ENCODE measurements around the gene KIF4B.
"Not testable (repeated sequence)": the region's sequence is repeated elsewhere in the genome, so short reads cannot be mapped to it uniquely, and the experiment has no call there.

Gene KIF4B

DNA sequence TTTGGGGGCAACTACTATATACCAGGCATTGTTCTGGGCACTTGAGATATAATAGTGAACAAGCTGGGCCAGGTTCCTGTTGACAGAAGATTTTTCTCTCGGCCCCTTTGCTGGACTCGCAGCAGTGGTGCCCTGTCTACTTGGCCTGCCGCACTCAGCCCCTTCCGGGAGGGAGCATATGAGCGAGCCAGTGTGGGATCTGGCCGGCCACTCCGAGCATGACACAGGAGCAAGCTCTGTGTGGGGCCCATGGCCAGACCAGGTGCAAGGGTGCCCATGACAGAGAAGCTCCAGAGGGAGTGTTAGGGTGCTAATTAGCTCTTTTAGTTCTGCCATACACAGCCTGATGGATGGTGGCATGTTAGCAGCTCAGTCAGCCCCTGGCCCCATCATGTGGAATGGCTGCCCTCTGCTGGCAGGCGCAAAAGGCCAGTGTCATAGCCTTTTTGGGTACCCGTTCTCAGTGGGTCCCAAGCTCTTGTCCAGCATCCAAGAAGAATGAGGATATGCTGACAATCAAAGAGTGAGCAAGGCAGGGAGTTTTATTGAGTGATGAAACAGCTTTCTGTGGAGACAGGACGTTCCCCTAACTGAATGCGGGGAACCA, 9.3 kb upstream of the KIF4B start:
- no peak for DNase-seq
- Histone ChIP-seq H3K4me1 (ENCODE audit: control insufficient read depth, insufficient read depth, low read length, poor library complexity, severe bottlenecking) (no peaks in the 10 kb centered on the region), H3K27ac (ENCODE audit: insufficient read depth, low read length, poor library complexity, severe bottlenecking) (no peak overlapping the region), H3K27me3 (replicated peaks; ENCODE audit: control insufficient read depth, insufficient read depth, low read length, poor library complexity, severe bottlenecking) (no peaks in the 10 kb centered on the region), H3K4me3 (ENCODE audit: insufficient read depth, low read depth, low read length, poor library complexity, severe bottlenecking) (no peak overlapping the region), H3K36me3 (ENCODE audit: control insufficient read depth, insufficient read depth, low read length) (no peaks in the 10 kb centered on the region), H3K9me3 (ENCODE audit: control insufficient read depth, low read length) (no peaks in the 10 kb centered on the region)

DNA sequence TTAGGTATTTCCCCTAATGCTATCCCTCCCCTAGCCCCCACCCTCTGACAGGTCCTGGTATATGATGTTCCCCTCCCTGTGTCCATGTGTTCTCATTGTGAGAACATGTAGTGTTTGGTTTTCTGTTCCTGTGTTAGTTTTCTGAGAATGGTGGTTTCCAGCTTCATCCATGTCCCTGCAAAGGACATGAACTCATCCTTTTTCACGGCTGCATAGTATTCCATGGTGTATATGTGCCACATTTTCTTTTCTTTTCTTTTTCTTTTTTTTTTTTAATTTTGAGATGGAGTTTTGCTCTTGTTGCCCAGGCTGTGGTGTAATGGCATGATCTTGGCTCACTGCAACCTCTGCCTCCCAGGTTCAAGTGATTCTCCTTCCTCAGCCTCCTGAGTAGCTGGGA, 7.3 kb upstream of the KIF4B start:
- not testable (repeated sequence) for H3K27me3 ChIP-seq (replicated peaks; ENCODE audit: control insufficient read depth, insufficient read depth, low read length, poor library complexity, severe bottlenecking); H3K9me3 ChIP-seq (ENCODE audit: control insufficient read depth, low read length); H3K27ac ChIP-seq (ENCODE audit: insufficient read depth, low read length, poor library complexity, severe bottlenecking); DNase-seq; H3K4me3 ChIP-seq (ENCODE audit: insufficient read depth, low read depth, low read length, poor library complexity, severe bottlenecking); H3K4me1 ChIP-seq (ENCODE audit: control insufficient read depth, insufficient read depth, low read length, poor library complexity, severe bottlenecking); H3K36me3 ChIP-seq (ENCODE audit: control insufficient read depth, insufficient read depth, low read length)

DNA sequence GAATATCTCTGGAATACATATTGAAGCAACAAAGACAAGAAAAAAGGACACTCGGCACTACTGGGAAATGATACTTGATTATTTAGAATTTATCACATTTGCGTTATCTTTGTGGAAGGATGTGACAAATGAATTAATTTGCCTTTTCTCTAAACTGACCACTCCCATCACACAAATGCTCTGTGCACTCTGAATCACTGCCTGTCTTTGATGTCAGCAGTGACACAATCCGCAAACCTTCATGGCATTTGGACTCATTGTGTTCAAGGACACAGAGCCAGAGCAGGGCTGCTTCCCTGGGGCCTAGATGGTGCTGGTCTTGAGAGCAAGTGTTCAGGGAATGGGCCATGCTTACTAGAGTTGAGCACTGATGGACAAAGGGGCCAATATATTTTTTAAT, 4.9 kb upstream of the KIF4B start:
- DNase-seq, result no peak
- Histone ChIP-seq H3K27me3 (replicated peaks; ENCODE audit: control insufficient read depth, insufficient read depth, low read length, poor library complexity, severe bottlenecking) (no peaks in the 10 kb centered on the region), H3K9me3 (ENCODE audit: control insufficient read depth, low read length) (no peaks in the 10 kb centered on the region), H3K4me1 (ENCODE audit: control insufficient read depth, insufficient read depth, low read length, poor library complexity, severe bottlenecking) (no peaks in the 10 kb centered on the region), H3K4me3 (ENCODE audit: insufficient read depth, low read depth, low read length, poor library complexity, severe bottlenecking) (no peak overlapping the region), H3K27ac (ENCODE audit: insufficient read depth, low read length, poor library complexity, severe bottlenecking) (no peak overlapping the region), H3K36me3 (ENCODE audit: control insufficient read depth, insufficient read depth, low read length) (no peaks in the 10 kb centered on the region)

DNA sequence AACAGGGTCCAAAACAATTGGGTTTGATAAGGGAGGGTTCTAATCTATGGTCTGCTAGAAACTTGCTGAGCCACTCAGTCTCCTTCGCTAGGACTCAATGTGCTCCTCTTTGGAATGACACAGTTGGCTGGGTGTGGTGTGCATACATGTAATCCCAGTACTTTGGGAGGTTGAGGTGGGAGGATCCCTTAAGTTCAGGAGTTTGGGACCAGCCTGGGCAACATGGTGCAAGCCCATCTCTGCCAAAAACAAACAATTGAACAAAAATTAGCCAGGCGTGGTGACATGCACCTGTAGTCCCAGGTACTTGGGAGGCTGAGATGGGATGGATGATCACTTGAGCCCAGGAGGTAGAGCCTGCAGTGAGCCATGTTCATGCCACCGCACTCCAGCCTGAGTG, 2.7 kb upstream of the KIF4B start:
- no peak overlapping the region for H3K4me3 ChIP-seq (ENCODE audit: insufficient read depth, low read depth, low read length, poor library complexity, severe bottlenecking)
- DNase-seq, result no peak

DNA sequence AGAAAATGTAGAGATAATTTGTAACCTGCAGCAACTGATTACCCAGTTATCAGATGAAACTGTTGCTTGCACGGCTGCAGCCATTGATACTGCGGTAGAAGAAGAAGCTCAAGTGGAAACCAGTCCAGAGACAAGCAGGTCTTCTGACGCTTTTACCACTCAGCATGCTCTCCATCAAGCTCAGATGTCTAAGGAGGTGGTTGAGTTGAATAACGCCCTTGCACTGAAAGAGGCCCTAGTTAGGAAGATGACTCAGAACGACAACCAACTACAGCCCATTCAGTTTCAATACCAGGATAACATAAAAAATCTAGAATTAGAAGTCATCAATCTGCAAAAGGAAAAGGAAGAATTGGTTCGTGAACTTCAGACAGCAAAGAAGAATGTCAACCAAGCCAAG, 1.7 kb downstream of the KIF4B start:
- no peak overlapping the region for H3K27ac ChIP-seq (ENCODE audit: insufficient read depth, low read length, poor library complexity, severe bottlenecking)
- no peaks in the 10 kb centered on the region for H3K9me3 ChIP-seq (ENCODE audit: control insufficient read depth, low read length)
- no peak for DNase-seq
- no peak overlapping the region for H3K4me3 ChIP-seq (ENCODE audit: insufficient read depth, low read depth, low read length, poor library complexity, severe bottlenecking)
- H3K36me3 ChIP-seq (ENCODE audit: control insufficient read depth, insufficient read depth, low read length), result no peaks in the 10 kb centered on the region
- H3K4me1 ChIP-seq (ENCODE audit: control insufficient read depth, insufficient read depth, low read length, poor library complexity, severe bottlenecking), result no peaks in the 10 kb centered on the region
- H3K27me3 ChIP-seq (replicated peaks; ENCODE audit: control insufficient read depth, insufficient read depth, low read length, poor library complexity, severe bottlenecking), result no peaks in the 10 kb centered on the region

More for the DNA sequence above, 2.7 kb upstream of the KIF4B start:
- Histone ChIP-seq H3K27me3 (replicated peaks; ENCODE audit: control insufficient read depth, insufficient read depth, low read length, poor library complexity, severe bottlenecking) (no peaks in the 10 kb centered on the region), H3K9me3 (ENCODE audit: control insufficient read depth, low read length) (no peaks in the 10 kb centered on the region), H3K4me1 (ENCODE audit: control insufficient read depth, insufficient read depth, low read length, poor library complexity, severe bottlenecking) (no peaks in the 10 kb centered on the region), H3K27ac (ENCODE audit: insufficient read depth, low read length, poor library complexity, severe bottlenecking) (no peak overlapping the region), H3K36me3 (ENCODE audit: control insufficient read depth, insufficient read depth, low read length) (no peaks in the 10 kb centered on the region)

DNA sequence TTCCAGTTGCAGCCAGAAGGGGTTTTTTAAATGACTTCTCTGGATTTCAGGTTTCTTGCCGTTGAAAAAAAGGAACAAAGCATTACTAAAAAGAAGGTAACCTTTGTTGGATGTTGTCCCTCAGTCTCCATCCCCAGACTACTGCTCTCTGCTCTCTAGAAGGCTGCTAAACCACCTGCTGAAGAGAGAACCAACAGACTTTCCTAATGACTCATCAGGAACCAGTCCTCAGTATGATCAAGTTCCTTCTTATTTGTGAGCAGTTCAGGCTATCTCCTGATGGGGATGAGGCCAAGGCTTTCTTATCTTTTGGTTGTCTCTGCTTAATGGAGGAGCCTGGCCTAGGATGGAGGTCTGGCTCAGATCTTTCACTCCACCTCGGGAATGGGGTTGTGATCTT, 4.1 kb downstream of the KIF4B start:
- no peaks in the 10 kb centered on the region for H3K36me3 ChIP-seq (ENCODE audit: control insufficient read depth, insufficient read depth, low read length)
- H3K27me3 ChIP-seq (replicated peaks; ENCODE audit: control insufficient read depth, insufficient read depth, low read length, poor library complexity, severe bottlenecking), result no peaks in the 10 kb centered on the region
- H3K27ac ChIP-seq (ENCODE audit: insufficient read depth, low read length, poor library complexity, severe bottlenecking), result no peak overlapping the region
- H3K4me1 ChIP-seq (ENCODE audit: control insufficient read depth, insufficient read depth, low read length, poor library complexity, severe bottlenecking), result no peaks in the 10 kb centered on the region
- DNase-seq, result no peak
- no peaks in the 10 kb centered on the region for H3K9me3 ChIP-seq (ENCODE audit: control insufficient read depth, low read length)
- no peak overlapping the region for H3K4me3 ChIP-seq (ENCODE audit: insufficient read depth, low read depth, low read length, poor library complexity, severe bottlenecking)

DNA sequence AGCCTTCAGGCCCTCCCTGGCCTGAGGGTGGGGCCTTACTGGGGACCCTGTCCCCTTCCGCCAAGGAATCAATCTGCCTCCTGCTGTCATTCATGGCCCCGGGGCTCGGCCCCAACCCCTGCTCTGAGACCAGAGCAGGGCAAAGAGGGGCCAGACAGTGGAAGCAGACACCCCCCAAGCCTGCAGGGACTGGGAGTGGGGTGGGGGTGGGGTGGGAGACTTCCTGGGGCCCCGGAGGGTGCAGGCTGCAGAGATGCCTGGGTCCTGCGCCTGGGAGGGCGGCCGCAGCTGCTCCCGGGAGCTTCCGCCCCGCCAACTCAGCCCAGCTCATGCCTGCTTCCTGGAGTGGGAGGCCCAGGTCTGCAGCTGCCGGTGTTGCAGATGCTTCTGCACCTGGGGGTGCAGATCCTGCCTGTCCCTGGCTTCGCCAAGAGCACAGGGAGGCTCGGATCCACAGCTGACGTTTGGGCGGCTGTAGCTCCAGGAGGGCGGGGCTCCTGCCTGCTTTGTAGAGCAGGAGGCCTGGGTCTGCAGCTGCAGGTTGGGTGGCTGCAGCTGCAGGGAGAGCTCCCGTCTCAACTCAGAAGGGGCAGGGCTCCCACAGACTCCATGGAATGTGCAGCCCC, 6.2 kb downstream of the KIF4B start:
- Histone ChIP-seq H3K36me3 (ENCODE audit: control insufficient read depth, insufficient read depth, low read length) (no peaks in the 10 kb centered on the region), H3K4me3 (ENCODE audit: insufficient read depth, low read depth, low read length, poor library complexity, severe bottlenecking) (no peak overlapping the region), H3K4me1 (ENCODE audit: control insufficient read depth, insufficient read depth, low read length, poor library complexity, severe bottlenecking) (no peaks in the 10 kb centered on the region), H3K9me3 (ENCODE audit: control insufficient read depth, low read length) (no peaks in the 10 kb centered on the region), H3K27me3 (replicated peaks; ENCODE audit: control insufficient read depth, insufficient read depth, low read length, poor library complexity, severe bottlenecking) (no peaks in the 10 kb centered on the region), H3K27ac (ENCODE audit: insufficient read depth, low read length, poor library complexity, severe bottlenecking) (no peak overlapping the region)
- no peak for DNase-seq

DNA sequence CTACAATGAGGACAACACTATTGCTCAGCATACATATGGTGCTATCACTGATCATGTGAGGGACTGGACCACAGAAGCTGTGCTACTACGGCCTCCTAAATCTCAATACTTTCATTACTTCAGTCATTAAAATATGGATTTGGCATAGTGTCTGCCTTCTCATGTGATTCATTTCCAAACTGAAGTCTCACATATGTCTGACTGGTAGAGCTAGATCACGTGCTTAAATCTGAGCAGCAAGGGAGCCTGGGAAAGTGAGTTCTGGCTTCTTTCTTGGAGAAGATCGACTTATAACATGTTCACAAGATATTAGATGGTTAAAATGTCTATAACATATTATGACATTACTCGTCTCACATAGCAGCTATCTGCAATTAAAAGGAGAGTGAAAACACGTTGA, 8.3 kb downstream of the KIF4B start:
- Histone ChIP-seq H3K4me1 (ENCODE audit: control insufficient read depth, insufficient read depth, low read length, poor library complexity, severe bottlenecking) (no peaks in the 10 kb centered on the region), H3K9me3 (ENCODE audit: control insufficient read depth, low read length) (no peaks in the 10 kb centered on the region), H3K4me3 (ENCODE audit: insufficient read depth, low read depth, low read length, poor library complexity, severe bottlenecking) (no peak overlapping the region), H3K27ac (ENCODE audit: insufficient read depth, low read length, poor library complexity, severe bottlenecking) (no peak overlapping the region), H3K27me3 (replicated peaks; ENCODE audit: control insufficient read depth, insufficient read depth, low read length, poor library complexity, severe bottlenecking) (no peaks in the 10 kb centered on the region), H3K36me3 (ENCODE audit: control insufficient read depth, insufficient read depth, low read length) (no peaks in the 10 kb centered on the region)
- no peak for DNase-seq

DNA sequence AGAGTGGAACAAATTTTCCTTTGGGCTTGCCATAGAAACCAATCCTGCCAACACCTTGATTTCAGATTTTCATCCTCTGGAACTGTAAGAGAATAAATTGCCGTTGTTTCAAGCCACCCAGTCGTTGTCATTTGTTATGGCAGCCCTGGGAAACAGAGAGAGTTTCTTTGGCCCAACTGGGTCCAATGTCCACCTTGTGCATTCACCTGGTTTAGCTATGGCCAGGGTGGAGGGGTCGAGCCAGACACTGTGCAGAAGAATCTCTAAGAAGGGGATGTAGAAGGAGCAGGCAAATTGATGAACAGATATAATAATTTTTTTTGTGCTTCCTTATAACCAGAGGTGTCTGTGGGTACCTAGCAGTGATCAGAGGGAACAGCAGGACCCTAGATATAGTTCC, 9.8 kb downstream of the KIF4B start:
- DNase-seq, result no peak
- Histone ChIP-seq H3K4me3 (ENCODE audit: insufficient read depth, low read depth, low read length, poor library complexity, severe bottlenecking) (no peak overlapping the region), H3K4me1 (ENCODE audit: control insufficient read depth, insufficient read depth, low read length, poor library complexity, severe bottlenecking) (no peaks in the 10 kb centered on the region), H3K27ac (ENCODE audit: insufficient read depth, low read length, poor library complexity, severe bottlenecking) (no peak overlapping the region), H3K9me3 (ENCODE audit: control insufficient read depth, low read length) (no peaks in the 10 kb centered on the region), H3K27me3 (replicated peaks; ENCODE audit: control insufficient read depth, insufficient read depth, low read length, poor library complexity, severe bottlenecking) (no peaks in the 10 kb centered on the region), H3K36me3 (ENCODE audit: control insufficient read depth, insufficient read depth, low read length) (no peaks in the 10 kb centered on the region)

DNA sequence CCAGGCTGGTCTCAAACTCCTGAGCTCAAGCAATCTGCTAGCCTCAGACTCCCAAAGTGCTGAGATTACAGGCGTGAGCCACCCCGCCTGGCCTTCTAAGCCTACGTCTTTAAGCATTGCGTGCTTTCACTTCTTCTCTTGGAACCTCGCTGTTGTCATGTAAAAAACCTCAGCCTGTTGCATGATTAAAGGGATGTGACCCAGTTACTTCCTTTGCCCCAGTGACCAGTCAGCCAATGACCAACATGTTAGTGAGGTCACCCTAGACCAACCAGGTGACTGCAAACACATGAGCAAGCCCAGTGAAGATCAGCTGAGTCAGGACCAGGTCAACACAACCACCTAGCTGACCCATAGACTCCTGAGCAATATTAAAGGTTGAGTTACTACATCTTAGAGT, 10.5 kb downstream of the KIF4B start:
- DNase-seq, result no peak
- Histone ChIP-seq H3K27me3 (replicated peaks; ENCODE audit: control insufficient read depth, insufficient read depth, low read length, poor library complexity, severe bottlenecking) (no peaks in the 10 kb centered on the region), H3K36me3 (ENCODE audit: control insufficient read depth, insufficient read depth, low read length) (no peaks in the 10 kb centered on the region), H3K4me3 (ENCODE audit: insufficient read depth, low read depth, low read length, poor library complexity, severe bottlenecking) (no peak overlapping the region), H3K9me3 (ENCODE audit: control insufficient read depth, low read length) (no peaks in the 10 kb centered on the region), H3K4me1 (ENCODE audit: control insufficient read depth, insufficient read depth, low read length, poor library complexity, severe bottlenecking) (no peaks in the 10 kb centered on the region), H3K27ac (ENCODE audit: insufficient read depth, low read length, poor library complexity, severe bottlenecking) (no peak overlapping the region)

All from effector memory CD4-positive, alpha-beta T cell (primary cell).